ENCODE results near the gene KCNK4. TPM values are rescaled to one million over a fixed set of nuclear protein-coding genes. Genes with fewer than 3 reads are reported as not detected.
A peak's percentile ranks its signal among the peaks of the same experiment; 100 is the strongest.

KCNK4 gene
- polyA plus RNA-seq, 1 experiment, result not detected

DNA sequence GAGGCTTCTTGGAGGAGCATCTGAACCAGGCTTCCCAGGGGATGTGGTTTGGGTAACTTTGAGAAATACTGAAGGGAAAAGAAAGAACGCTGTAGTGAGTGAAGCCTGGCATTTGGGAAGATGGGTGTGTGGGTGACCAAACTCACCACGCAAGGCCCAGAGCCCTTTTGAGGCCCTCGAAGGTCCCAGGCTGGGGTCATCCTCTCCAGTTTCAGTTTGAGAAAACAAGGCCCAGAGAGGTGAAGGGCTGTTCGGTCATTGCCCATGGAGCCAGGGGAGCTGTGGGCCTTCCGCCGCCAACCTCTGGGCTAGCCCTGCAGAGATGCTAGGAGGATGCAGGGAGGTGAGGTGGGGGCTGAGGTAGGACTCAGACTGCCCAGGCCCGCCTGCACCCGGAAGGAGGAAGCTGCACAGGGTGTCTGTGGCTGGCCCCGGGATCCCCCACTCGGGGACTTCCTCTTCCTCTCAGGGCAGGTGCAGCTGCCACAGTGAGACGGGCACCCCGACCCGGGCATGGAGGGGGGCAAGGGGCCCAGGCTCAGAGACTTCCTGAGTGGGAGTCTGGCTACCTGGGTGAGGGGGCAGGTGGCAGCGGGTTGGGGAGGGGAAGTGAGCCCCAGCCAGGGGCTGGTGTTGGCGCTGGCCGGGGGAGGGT, 48.8 kb downstream of the KCNK4 start, which contains the start of gene CCDC88B:
Gene CCDC88B (plus strand): TSS at position 451 of the 655 bp plus-strand sequence. CDS start 63 bp downstream, at position 514.
- H3K27me3 ChIP-seq (ENCODE audit: control insufficient read depth, insufficient read depth, low read length), result no peaks in the 10 kb centered on the region
- H3K36me3 ChIP-seq (ENCODE audit: control insufficient read depth, insufficient read depth, low read length), result no peaks in the 10 kb centered on the region
- no peak for DNase-seq (ENCODE audit: low read depth)
- POLR2A ChIA-PET, result no interaction called here
- H3K4me3 ChIP-seq (ENCODE audit: low read depth, low read length), result no peak within 1 kb of the TSS
- TF ChIP-seq, protein P1, sequence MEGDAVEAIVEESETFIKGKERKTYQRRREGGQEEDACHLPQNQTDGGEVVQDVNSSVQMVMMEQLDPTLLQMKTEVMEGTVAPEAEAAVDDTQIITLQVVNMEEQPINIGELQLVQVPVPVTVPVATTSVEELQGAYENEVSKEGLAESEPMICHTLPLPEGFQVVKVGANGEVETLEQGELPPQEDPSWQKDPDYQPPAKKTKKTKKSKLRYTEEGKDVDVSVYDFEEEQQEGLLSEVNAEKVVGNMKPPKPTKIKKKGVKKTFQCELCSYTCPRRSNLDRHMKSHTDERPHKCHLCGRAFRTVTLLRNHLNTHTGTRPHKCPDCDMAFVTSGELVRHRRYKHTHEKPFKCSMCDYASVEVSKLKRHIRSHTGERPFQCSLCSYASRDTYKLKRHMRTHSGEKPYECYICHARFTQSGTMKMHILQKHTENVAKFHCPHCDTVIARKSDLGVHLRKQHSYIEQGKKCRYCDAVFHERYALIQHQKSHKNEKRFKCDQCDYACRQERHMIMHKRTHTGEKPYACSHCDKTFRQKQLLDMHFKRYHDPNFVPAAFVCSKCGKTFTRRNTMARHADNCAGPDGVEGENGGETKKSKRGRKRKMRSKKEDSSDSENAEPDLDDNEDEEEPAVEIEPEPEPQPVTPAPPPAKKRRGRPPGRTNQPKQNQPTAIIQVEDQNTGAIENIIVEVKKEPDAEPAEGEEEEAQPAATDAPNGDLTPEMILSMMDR (IDR thresholded peaks at IDR 0.05; ENCODE audit: insufficient read depth, low read depth, low read length), result no peak
- CTCF ChIA-PET, result interaction anchor here (1.3 to 3.5 kb wide), 2 partner anchors 8 to 39 kb away, joined by 3 to 28 read pairs; no protein-coding TSS in a partner anchor

DNA sequence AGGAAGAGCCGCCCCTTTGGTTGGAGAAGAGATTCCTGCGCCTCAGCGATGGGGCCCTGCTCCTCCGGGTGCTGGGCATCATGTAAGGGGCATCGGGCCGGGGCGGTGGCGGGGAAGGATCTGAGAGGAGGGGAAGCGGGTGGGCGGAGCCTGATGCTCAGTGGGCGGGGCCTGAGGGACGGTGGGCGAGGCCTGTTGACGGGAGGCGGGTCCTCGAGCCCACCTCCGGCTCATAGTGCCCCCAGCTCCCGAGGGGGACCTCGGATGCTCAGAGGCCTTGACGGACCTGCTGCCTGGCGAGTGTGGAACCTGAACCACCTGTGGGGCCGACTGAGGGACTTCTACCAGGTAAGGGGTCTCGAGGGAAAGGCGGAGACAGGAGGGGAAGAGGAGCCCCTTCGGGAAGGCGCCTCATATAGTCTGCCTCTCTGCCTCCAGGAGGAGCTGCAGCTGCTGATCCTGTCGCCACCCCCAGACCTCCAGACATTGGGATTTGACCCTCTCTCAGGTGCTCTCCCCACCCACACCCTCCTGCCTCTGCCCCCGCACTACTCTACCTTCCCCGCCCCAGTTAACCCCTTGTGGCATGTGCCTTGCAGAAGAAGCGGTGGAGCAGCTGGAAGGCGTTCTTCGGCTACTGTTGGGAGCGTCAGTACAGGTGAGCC, 49.7 kb downstream of the KCNK4 start:
- Histone ChIP-seq H3K27me3 (ENCODE audit: control insufficient read depth, insufficient read depth, low read length) (no peaks in the 10 kb centered on the region), H3K4me3 (ENCODE audit: low read depth, low read length) (no peak overlapping the region), H3K36me3 (ENCODE audit: control insufficient read depth, insufficient read depth, low read length) (no peaks in the 10 kb centered on the region)
- no peak for DNase-seq (ENCODE audit: low read depth)
- TF ChIP-seq, protein P1 (IDR thresholded peaks at IDR 0.05; ENCODE audit: insufficient read depth, low read depth, low read length), result 0 out of 2 replicates have a peak, but pooled peaks have one; percentile 9
- ChIA-PET POLR2A (interaction anchor here (0.6 kb wide), 1 partner anchor 12 kb away, joined by 19 read pairs; no protein-coding TSS in a partner anchor), CTCF (interaction anchor here (0.7 to 6.7 kb wide), 9 partner anchors 8 to 90 kb away, joined by 3 to 71 read pairs (median 3); partner anchors contain the start of genes ESRRA, PLCB3 and TRMT112)

GRCh38 chr11:64341429-64341828, 50.3 kb downstream of the KCNK4 start:
- Histone ChIP-seq H3K4me3 (ENCODE audit: low read depth, low read length) (no peak overlapping the region), H3K27me3 (ENCODE audit: control insufficient read depth, insufficient read depth, low read length) (no peaks in the 10 kb centered on the region), H3K36me3 (ENCODE audit: control insufficient read depth, insufficient read depth, low read length) (no peaks in the 10 kb centered on the region)
- DNase-seq (ENCODE audit: low read depth), result no peak
- TF ChIP-seq, protein P1 (IDR thresholded peaks at IDR 0.05; ENCODE audit: insufficient read depth, low read depth, low read length), result no peak
- ChIA-PET POLR2A (interaction anchor here (0.6 kb wide), 1 partner anchor 13 kb away, joined by 19 read pairs; no protein-coding TSS in a partner anchor), CTCF (interaction anchor here (0.9 to 6.7 kb wide), 9 partner anchors 9 to 90 kb away, joined by 3 to 71 read pairs (median 5); partner anchors contain the start of genes CATSPERZ, ESRRA, PLCB3 and TRMT112)

DNA sequence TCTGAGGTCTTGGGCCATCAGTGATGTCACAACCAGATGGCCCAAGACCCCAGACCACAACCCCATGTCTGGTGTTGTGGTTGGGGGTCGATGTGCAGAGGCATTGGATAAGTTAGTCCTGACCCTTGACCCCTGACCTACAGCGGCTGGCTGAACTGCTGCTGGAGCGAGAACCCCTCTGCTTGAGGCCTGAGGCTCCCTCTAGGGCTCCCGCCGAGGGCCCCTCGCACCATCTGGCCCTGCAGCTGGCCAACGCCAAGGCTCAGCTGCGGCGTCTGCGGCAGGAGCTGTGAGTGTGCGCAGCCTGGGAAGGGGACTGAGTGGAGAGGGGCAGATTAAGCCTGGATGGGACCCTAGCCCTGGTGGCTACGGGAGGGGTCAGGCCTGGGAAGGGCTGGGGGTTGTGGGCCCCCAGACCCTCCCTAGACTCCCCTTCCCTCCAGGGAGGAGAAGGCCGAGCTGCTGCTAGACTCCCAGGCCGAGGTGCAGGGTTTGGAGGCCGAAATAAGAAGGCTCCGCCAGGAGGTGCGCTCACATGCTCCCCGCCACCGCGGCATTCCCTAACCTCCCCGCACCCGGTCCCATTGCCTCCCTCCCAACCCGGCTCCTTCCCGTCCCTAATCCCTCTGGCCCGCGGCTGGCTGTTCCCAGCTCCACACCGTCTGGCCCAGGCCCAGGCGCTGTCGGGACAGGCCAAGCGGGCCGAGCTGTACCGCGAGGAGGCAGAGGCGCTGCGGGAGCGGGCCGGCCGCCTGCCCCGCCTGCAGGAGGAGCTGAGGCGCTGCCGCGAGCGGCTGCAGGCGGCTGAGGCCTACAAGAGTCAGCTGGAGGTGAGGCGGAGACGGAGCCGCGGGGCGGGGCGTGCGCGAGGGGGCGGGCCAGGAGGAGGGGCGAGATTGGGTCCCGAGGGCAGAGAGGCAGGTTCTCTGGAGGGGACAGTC, 51.0 kb downstream of the KCNK4 start:
- peak; percentile 40 for DNase-seq (ENCODE audit: low read depth)
- ChIA-PET CTCF (interaction anchor here (0.8 to 6.7 kb wide), 12 partner anchors 9 to 347 kb away, joined by 3 to 71 read pairs (median 4); partner anchors contain the start of genes CATSPERZ, PLCB3, PRDX5 and TRMT112), POLR2A (interaction anchor here (0.6 to 0.9 kb wide), 4 partner anchors 13 to 202 kb away, joined by 3 to 24 read pairs (median 7); partner anchors contain the start of gene PRDX5)
- Histone ChIP-seq H3K36me3 (ENCODE audit: control insufficient read depth, insufficient read depth, low read length) (no peaks in the 10 kb centered on the region), H3K4me3 (ENCODE audit: low read depth, low read length) (peak overlapping the region; percentile 41), H3K27me3 (ENCODE audit: control insufficient read depth, insufficient read depth, low read length) (peaks cover under 1% of the 10 kb centered on the region; the same call in 1 of the 2 replicates)
- TF ChIP-seq, protein P1 (IDR thresholded peaks at IDR 0.05; ENCODE audit: insufficient read depth, low read depth, low read length), result peak; percentile 31; the same call in 1 of the 2 replicates

Measured in BJ (cell line).